ENCODE measurements around the gene DUSP14.
"Not testable (repeated sequence)": the region's sequence is repeated elsewhere in the genome, so short reads cannot be mapped to it uniquely, and the experiment has no call there.

DUSP14 gene, protein sequence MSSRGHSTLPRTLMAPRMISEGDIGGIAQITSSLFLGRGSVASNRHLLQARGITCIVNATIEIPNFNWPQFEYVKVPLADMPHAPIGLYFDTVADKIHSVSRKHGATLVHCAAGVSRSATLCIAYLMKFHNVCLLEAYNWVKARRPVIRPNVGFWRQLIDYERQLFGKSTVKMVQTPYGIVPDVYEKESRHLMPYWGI

DNA sequence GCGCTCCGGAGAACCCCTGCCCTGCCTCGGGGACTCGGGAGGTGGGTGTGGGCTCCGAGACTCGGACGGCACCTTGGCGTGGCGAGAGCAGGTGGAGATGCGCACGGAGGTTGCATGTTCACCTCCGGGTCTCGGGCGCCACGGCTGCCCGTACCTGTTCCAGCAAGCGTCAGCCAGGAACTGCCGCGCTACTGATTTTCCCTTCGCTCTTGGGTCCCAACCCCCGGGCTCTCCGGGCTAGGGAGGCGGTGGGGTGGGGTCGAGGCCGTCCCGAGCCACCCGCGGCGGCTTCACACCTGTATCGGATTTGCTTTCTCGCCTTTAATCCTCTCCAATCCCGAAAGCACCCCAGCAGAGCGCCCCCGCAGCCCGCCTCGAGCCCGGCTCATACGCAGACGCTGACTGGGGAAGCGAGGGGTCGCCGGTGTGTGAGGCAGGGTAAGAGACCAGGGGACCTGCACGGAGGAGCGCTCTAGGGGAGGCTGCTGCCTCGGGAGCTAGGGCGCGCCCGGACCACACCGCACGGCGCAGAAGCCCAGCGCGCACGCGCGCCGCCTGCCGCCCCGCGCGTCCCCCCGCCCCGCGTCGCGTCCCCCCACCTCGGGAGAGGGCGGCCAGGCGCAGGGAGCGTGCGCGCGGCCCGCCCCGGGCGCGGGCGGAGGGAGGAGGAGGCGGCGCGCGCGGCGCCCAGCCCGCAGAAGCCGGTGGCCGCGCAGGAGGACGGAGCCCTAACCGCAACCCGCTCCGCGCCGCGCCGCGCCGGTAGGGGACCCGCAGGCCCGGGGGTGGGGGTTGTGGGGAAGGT is at the start of gene DUSP14:
Gene DUSP14, plus strand, starts transcription at position 695 of the 805 bp plus-strand sequence. CDS start 22,382 bp downstream, outside the sequence.
- peak; percentile 86 for DNase-seq (ENCODE audit: low spot score)

DNA sequence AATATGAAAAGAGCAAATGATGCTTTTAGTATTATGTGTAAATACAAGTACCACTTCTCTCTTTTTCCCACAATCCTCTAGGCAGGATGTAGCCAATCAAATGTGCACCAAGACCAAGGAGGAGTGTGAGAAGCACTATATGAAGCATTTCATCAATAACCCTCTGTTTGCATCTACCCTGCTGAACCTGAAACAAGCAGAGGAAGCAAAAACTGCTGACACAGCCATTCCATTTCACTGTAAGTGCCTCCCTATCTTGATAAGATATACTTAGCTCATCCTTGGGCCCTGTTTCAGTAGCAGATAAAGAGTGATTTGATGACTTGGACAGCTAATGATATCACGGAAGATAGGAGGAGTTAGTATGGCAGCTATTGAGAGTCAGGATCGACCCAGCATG is 49.3 kb upstream of the DUSP14 start:
- DNase-seq (ENCODE audit: low spot score) = no peak

DNA sequence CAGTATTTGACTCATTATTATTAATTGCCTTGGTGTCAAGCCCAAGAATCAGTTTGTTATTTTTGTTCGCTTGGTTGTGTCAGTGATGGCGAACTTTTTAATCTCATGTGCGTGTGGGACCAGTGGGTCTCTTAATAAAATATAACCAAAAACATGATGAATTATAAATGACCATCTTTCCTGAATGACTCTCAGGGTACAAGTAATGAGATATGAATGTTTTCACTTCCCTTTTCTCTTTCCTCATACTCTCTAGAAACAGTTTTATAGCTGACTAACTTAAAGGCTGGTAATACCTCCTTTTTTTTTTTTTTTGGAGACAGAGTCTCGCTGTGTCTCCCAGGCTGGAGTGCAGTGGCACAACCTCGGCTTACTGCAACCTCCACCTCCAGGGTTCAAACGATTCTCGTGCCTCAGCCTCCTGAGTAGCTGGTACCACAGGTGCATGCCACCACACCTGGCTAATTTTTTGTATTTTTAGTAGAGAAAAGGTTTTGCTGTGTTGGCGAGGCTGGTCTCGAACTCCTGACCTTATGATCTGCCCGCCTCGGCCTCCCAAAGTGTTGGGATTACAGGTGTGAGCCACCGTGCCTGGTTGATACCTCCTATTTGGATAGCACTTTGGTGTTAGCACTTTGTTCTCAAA is 48.2 kb upstream of the DUSP14 start:
- DNase-seq (ENCODE audit: low spot score) = not testable (repeated sequence)

DNA sequence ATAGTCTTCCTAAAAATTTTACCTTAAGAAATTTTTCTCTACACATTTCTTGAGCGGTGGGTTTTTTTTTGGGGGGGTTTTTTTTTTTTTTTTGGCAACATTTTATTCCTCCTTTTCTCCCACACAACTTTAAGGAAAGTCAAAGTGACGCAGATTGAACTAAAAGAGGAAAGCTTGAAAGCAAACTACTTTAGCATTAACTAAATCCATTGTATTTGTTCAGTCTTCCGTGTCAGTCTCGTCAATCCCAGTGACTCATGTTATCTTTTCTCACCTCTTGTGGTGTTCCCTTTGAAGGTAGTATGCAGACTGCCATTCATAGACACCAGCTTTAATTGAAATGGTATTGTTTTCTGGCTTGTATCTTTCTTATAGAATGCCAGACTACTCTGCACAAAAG is 43.7 kb upstream of the DUSP14 start:
- DNase-seq (ENCODE audit: low spot score) = no peak

GRCh38 chr17:37447641-37448040 is 42.0 kb upstream of the DUSP14 start:
- DNase-seq (ENCODE audit: low spot score) = no peak

DNA sequence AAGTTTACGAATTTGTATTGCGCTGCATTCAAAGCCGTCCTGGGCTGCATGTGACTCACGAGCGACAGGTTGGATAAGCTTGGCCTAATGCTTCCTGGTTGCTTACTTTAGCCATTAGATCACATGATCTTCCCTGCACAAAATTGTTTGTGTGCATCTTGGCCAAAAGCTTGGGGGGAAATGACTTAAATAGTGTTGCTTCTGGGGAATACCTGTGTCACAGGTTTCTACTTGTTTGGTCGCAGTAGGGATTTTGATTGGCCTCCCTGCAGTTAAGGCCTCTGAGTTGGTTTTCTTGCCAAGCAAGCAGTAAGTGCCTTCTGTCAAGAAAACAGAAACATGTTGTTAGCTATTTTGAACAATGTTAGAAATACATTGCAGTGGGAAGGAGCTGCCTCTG is 39.6 kb upstream of the DUSP14 start:
- no peak for DNase-seq (ENCODE audit: low spot score)

GRCh38 chr17:37457801-37458200 is 31.9 kb upstream of the DUSP14 start:
- not testable (repeated sequence) for DNase-seq (ENCODE audit: low spot score)

DNA sequence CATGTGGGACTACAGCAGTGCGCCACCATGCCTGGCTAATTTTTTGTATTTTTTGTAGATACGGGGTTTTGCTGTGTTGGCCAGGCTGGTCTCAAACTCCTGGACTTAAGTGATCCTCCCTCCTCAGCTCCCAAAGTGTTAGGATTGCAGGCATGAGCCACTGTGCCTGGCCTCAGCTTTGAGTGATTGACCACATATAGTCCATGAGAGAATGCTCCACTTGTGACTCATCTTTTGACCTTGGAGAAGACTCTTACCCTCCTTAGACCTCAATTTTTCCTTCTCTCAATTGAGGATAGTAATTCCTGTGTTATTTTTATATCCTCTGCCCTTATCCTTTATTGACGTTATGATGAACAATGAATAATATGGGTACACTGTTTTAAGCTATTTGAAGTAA is 30.9 kb upstream of the DUSP14 start:
- no peak for DNase-seq (ENCODE audit: low spot score)

DNA sequence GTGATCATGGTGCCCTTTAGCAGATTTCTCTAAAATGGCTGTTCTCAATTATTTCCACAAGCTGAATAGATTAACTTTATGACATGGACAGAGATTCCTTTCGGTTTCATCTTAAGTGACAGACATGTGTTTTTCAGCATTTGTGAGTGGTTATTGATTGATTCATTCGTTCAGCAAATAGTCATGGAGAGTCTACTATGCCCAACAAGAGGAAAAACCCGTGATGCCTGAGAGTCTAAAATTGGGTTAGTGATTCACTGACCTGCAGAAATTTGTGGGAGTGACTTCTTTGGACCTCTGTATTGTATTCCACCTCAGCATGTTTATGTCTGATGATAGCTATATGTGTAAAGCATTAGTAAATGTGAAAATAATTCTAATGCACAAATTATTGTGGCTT is 28.0 kb upstream of the DUSP14 start:
- DNase-seq (ENCODE audit: low spot score) = no peak

DNA sequence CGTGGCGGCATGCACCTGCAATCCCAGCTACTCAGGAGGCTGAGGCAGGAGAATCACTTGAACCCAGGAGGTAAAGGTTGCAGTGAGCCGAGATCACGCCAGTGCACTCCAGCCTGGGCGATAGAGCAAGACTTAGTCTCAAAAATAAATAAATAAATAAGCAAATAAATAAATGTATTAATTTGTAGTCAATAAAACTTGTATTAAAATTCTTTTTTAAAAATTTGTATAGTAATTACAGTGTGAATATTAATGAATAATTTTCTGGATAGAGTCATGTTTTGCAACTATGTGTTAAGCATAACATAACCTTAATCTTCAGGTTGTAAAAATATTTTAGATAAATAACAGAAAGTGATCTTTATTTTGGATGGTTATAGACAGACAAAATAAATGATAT is 27.2 kb upstream of the DUSP14 start:
- no peak for DNase-seq (ENCODE audit: low spot score)

GRCh38 chr17:37463039-37463438 is 26.7 kb upstream of the DUSP14 start:
- no peak for DNase-seq (ENCODE audit: low spot score)

GRCh38 chr17:37465069-37465616 is 24.5 kb upstream of the DUSP14 start:
- DNase-seq (ENCODE audit: low spot score) = no peak

DNA sequence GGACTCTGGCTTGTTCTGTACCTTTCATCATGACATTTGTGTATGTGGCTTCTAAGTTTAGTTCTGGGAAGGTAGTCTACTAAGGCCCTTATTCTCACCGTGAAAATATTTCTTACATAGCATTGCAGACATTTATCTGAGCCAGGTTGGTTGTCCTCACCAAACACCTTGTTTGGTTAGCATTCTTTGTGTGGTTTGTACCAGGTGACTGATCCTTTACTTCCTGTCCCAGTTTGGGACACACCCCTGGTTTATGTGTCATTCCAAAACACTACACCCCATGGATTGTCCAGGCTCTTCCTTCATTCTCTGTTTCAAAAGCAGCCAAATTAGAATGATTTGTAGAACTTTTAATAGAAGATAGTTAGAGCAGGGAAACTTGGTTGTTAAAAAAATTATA is 23.2 kb upstream of the DUSP14 start:
- no peak for DNase-seq (ENCODE audit: low spot score)

GRCh38 chr17:37470181-37470580 is 19.5 kb upstream of the DUSP14 start:
- DNase-seq (ENCODE audit: low spot score) = no peak

- no peak for DNase-seq (ENCODE audit: low spot score)
Observed at GRCh38 chr17:37475731-37476420, 13.8 kb upstream of the DUSP14 start.

GRCh38 chr17:37476431-37477120 is 13.1 kb upstream of the DUSP14 start:
- DNase-seq (ENCODE audit: low spot score) = no peak

- DNase-seq (ENCODE audit: low spot score) = no peak
Observed at GRCh38 chr17:37478187-37478586, 11.5 kb upstream of the DUSP14 start.

- DNase-seq (ENCODE audit: low spot score) = no peak
Observed at GRCh38 chr17:37479025-37479424, 10.7 kb upstream of the DUSP14 start.

DNA sequence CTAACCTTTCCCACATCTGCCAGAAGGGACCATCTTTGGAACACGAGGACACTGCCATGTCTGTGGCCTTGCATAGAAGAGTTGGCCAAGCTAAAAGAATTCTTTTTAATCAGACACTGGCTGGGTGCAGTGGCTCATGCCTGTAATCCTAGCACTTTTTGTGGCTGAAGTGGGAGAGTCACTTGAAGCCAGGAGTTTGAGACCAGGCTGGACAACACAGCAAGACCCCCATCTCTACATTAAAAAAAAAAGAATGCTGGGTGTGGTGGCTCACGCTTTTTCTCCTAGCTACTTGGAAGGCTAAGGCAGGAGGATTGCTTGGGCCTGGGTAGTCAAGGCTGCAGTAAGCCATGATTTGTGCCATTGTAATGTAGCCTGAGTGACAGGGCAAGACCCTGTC is 9.3 kb upstream of the DUSP14 start:
- DNase-seq (ENCODE audit: low spot score) = no peak

- DNase-seq (ENCODE audit: low spot score) = no peak
Observed at GRCh38 chr17:37481001-37481665, 8.6 kb upstream of the DUSP14 start.

Data from CD4-positive, alpha-beta T cell treated with Interleukin-15 for 4 hours (primary cell).